Measurements from ENCODE around the gene EPHA8.

EPHA8 gene

DNA sequence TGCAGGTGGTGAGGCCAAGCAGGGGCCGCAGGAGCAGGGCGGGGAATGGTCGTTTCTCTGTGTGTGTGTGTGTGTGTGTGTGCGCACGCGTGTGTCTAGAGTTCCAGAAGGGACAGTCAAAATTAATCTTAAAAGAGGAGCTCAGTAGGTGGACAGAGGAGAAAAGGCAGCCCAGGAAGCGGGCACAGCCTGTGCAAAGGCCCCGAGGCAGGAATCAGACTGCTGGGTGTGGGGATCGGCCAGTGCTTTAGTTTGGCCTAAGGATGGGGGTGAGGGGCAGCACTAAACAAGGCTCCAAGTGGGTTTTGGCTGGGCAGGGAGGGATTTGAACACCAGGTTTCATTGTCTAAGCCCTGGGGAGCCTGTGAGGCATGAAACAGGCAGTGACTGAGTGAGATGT, 21.7 kb downstream of the EPHA8 start:
- no peak for TF ChIP-seq ZNF274 (IDR thresholded peaks at IDR 0.05; ENCODE audit: low read depth, low read length)
- no peak overlapping the region for H3K4me3 ChIP-seq (ENCODE audit: low read length)

DNA sequence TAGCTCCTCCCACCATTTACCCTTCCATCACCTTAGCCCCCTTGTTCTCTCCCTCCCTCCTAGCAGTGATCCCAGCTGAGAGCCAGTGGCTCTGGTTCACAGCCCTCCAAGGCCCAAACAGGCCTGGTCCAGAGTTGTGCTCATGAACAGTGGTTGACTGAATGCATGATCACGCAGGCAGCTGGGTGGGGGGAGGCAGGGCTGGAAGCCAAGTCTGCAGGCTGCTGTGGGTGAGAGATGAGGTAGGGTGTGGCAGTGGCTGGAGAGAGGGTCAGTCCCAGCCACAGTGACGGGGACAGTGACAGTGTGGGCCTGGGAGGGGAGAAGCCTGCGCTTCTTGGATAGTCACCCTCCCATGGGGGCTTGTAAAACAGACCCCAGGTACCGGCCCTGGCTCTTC, 22.2 kb downstream of the EPHA8 start:
- no peak for TF ChIP-seq ZNF274 (IDR thresholded peaks at IDR 0.05; ENCODE audit: low read depth, low read length)
- H3K4me3 ChIP-seq (ENCODE audit: low read length), result no peak overlapping the region

DNA sequence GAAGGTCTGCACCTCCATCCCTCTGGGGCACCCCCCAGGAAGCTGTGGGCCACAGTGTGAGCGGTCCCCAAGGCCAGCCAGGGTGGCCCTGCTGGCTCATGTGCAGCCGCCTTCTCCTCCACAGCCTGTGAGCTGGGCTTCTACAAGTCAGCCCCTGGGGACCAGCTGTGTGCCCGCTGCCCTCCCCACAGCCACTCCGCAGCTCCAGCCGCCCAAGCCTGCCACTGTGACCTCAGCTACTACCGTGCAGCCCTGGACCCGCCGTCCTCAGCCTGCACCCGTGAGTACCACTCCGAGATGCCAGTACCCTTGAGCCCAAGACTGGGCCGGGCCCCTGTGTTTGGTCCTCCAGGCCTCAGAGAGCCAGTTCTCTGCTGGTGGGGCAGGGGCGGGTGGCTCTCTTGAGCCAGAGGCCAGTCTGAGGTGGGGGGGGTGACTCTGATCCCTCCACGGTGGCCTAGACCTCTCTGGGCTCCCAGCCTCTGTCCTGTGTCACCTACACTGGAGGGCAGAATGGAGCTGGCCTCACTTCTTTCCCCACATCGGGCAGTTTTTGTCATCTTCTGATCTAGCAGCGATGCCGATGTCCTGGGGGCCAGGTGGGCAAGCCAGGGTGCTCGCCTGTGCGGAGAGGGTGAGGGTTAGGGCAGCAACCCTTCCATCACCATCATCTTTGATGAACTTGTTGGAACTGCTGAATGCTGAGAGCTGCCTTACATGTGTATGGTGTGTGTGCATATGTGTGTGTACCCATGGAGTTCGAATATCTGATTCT, 23.3 kb downstream of the EPHA8 start:
- no peak overlapping the region for H3K4me3 ChIP-seq (ENCODE audit: low read length)
- TF ChIP-seq ZNF274 (IDR thresholded peaks at IDR 0.05; ENCODE audit: low read depth, low read length), result no peak

DNA sequence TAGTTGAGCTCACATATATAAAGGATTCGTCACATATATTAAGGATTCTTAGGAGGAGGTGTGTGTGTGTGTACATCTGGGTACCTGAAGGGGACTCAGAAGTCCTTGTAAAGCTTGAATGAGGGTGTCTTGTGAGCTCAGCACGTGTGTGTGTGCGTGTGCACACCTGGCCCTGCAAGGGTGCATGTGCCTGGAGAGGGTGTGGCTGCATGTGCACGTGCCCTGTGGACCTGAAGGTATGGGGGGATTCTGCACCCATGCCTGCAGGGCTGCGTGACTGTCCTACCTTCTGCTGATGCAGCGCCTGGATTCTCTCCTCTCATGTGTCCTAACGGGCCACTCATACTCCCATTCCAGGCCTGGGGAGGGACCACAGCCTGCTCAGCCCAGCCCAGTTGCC, 24.0 kb downstream of the EPHA8 start:
- no peak overlapping the region for H3K4me3 ChIP-seq (ENCODE audit: low read length)
- no peak for TF ChIP-seq ZNF274 (IDR thresholded peaks at IDR 0.05; ENCODE audit: low read depth, low read length)

DNA sequence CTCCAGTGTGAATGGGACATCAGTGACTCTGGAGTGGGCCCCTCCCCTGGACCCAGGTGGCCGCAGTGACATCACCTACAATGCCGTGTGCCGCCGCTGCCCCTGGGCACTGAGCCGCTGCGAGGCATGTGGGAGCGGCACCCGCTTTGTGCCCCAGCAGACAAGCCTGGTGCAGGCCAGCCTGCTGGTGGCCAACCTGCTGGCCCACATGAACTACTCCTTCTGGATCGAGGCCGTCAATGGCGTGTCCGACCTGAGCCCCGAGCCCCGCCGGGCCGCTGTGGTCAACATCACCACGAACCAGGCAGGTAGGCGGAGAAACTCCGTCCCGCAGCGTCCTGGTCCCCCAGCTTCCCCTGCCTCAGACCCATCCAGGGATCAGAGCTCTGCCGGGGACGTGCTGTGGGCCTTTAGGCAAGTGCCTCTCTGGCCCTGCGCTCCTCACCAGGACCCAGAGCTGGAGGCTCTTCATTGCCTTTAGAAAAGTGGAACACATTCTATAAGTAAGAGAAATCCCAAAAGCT, 25.7 kb downstream of the EPHA8 start:
- no peak for TF ChIP-seq ZNF274 (IDR thresholded peaks at IDR 0.05; ENCODE audit: low read depth, low read length)
- H3K4me3 ChIP-seq (ENCODE audit: low read length), result no peak overlapping the region

DNA sequence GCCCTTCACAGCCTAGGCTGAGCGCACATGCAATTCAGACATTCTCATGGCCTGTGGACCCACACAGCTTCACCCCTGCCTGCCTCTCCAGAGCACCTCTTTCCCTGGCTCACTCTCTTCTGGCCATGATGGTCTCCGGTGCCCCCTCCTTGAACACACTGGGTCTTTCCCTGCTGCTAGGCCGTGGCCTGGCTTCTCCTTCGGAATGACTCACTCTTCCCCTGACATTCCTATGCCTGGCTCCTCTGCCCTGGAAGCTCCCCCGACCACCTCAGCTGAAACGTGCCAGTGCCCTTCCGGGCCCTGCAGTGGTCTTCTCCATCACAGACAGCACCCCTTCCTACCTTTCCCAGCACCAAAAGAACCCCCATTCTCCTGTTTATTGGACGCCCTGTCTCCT, 28.3 kb downstream of the EPHA8 start:
- TF ChIP-seq ZNF274 (IDR thresholded peaks at IDR 0.05; ENCODE audit: low read depth, low read length), result no peak
- no peak overlapping the region for H3K4me3 ChIP-seq (ENCODE audit: low read length)

DNA sequence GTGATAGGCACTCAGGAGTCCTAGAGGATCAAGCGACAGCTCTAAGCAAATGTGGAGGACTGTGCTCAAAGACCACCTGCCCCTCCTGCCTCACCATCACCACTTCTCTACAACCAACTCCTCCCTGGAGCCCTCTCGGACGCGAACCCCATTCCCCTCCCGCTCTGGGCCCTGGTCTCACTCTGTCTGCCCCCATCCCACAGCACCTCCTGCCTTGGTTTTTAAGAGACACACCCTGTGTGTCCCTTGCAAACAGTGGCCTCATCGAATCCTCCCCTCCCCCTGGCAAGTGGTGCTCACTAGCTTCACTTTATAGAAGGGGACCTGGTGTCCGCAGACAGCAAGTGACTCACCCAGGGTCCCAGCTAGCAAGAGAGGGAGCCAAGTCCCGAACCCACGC, 28.8 kb downstream of the EPHA8 start:
- TF ChIP-seq ZNF274 (IDR thresholded peaks at IDR 0.05; ENCODE audit: low read depth, low read length), result no peak
- H3K4me3 ChIP-seq (ENCODE audit: low read length), result no peak overlapping the region

DNA sequence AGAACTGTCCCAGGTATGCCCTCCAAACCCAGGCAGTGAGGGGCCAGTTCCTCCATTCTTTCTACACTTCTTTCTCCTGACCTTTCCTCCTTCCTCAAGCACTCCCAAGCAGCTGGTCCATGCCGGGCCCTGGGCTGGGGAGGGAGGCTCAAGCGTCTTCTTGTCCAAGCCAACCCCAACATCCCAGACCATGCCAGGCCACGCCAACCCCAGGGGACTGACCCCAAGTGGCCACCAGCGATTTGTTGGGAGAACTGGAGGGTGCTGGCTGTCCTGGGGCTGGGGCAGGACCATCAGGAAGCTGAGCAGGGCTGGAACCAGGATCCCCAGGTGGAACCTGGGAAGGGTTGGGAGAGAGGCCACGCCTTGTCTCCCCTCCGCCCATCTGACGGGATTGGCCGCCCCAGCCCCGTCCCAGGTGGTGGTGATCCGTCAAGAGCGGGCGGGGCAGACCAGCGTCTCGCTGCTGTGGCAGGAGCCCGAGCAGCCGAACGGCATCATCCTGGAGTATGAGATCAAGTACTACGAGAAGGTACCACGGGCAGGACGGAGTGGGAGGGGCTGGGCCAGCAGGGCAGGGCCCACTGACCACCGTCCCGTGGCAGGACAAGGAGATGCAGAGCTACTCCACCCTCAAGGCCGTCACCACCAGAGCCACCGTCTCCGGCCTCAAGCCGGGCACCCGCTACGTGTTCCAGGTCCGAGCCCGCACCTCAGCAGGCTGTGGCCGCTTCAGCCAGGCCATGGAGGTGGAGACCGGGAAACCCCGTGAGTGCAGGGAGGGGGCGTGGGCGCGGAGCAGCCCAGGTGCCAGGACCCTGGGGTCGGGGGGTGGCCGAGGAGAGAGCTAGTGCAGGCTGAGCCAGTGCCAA, 29.9 kb downstream of the EPHA8 start:
- no peak for TF ChIP-seq ZNF274 (IDR thresholded peaks at IDR 0.05; ENCODE audit: low read depth, low read length)
- H3K4me3 ChIP-seq (ENCODE audit: low read length), result no peak overlapping the region

DNA sequence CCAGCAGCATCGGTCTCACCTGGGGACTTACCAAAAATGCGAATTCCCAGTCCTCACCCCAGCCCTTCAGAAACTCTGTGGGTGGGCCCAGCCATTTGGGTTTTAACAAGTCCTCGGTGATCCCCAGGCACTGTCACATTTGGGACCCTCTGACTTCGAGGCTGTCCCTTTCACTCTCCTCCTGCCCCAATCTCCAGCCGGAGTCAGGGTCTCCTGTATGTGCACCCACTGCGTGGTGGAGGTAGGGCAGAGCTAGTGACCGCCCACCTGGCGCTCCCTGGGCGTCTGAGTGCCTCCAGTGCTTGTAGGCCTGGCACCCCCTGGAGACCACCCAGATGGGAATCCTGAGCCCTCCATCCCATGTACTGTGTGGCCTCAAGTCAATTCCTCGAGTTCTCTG, 31.1 kb downstream of the EPHA8 start:
- no peak for TF ChIP-seq ZNF274 (IDR thresholded peaks at IDR 0.05; ENCODE audit: low read depth, low read length)
- H3K4me3 ChIP-seq (ENCODE audit: low read length), result no peak overlapping the region

DNA sequence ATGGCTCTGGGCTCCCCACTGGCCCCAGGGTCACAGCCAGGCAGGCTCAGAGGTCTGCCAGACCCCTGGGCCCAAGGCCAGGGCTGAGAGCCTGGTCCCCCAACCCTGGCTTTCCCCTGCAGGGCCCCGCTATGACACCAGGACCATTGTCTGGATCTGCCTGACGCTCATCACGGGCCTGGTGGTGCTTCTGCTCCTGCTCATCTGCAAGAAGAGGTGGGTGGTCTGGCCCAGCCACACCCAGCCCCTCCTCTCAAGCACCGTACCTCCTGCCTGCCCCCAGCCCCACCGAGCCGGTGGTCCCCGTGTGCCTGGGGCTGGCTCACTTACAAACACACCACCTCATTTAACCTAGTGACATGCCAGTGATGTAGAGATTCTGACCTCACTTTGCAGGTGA, 31.8 kb downstream of the EPHA8 start:
- no peak overlapping the region for H3K4me3 ChIP-seq (ENCODE audit: low read length)
- TF ChIP-seq ZNF274 (IDR thresholded peaks at IDR 0.05; ENCODE audit: low read depth, low read length), result no peak

DNA sequence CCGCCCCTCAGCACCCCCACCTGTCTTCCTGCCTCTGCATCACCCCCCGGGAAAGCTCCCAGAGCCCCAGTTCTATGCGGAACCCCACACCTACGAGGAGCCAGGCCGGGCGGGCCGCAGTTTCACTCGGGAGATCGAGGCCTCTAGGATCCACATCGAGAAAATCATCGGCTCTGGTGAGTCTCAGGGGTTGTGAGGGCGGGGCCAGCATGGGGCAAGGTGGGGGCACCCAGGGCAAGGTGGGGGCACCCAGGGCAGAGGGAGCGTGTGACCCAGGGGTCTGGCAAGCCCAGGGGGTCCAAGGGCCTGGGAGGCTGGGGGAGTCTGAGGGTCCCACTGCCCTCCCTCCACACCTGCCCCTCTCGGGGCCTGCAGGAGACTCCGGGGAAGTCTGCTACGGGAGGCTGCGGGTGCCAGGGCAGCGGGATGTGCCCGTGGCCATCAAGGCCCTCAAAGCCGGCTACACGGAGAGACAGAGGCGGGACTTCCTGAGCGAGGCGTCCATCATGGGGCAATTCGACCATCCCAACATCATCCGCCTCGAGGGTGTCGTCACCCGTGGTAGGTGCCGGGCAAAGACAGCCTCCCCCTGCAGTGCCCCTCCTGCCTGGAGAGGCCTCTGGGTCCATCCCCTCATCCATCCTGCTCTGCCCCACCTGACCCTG, 34.1 kb downstream of the EPHA8 start:
- no peak for TF ChIP-seq ZNF274 (IDR thresholded peaks at IDR 0.05; ENCODE audit: low read depth, low read length)
- no peak overlapping the region for H3K4me3 ChIP-seq (ENCODE audit: low read length)

DNA sequence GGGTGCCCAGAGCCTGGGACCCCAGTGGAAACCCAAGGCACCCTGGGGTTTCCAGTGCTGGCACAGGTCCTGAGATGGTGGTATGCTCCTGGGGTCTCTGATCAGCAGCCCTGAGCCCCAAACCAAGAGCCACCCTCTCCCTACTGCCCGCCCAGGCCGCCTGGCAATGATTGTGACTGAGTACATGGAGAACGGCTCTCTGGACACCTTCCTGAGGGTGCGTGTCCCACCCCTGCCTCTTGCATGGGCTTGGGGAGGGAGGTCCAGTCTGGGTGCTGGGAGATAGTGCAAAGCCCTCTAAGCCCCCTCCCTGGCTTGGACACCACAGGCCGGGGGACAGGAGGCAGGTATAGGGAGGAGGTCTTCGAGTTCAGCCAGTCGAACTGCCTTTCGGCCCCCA, 34.7 kb downstream of the EPHA8 start:
- H3K4me3 ChIP-seq (ENCODE audit: low read length), result no peak overlapping the region
- TF ChIP-seq ZNF274 (IDR thresholded peaks at IDR 0.05; ENCODE audit: low read depth, low read length), result no peak

DNA sequence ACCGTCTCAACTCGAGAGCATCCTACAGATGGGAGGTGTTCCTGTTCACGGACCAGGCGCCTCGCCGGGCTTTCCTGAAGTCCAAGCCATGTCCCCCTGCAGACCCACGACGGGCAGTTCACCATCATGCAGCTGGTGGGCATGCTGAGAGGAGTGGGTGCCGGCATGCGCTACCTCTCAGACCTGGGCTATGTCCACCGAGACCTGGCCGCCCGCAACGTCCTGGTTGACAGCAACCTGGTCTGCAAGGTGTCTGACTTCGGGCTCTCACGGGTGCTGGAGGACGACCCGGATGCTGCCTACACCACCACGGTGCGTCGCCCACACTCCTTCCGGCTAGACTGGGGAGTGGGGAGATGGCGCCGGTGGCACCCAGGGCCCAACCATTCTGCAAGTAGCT, 35.4 kb downstream of the EPHA8 start:
- no peak overlapping the region for H3K4me3 ChIP-seq (ENCODE audit: low read length)
- no peak for TF ChIP-seq ZNF274 (IDR thresholded peaks at IDR 0.05; ENCODE audit: low read depth, low read length)

DNA sequence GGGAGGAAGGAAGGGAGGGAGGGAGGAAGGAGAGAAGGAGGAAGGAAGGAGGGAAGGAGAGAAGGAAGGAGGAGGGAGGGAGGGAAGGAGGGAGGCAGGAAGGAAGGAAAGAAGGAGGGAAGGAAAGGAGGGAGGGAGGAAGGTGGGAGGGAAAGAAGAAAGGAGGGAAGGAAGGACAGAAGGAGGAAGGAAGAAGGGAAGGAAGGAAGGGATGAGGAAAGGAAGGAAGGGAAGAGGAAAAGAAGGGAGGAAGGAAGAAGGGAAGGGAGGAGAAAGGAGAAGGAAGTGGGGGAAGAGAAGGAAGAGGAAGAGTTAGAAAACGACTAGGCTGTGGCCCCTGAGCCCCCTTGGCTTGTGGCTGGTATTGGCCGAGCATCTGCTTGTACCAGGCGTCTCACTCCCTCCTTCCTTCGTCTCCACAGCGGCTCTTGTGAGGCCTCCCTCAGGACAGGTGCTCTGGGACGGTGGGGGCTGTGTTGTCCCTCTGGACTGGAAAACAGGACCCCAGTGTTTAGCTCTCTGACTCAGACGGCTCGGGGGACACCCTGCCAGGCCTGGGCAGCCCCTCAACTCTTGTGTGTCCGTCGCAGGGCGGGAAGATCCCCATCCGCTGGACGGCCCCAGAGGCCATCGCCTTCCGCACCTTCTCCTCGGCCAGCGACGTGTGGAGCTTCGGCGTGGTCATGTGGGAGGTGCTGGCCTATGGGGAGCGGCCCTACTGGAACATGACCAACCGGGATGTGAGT, 37.0 kb downstream of the EPHA8 start:
- TF ChIP-seq ZNF274 (IDR thresholded peaks at IDR 0.05; ENCODE audit: low read depth, low read length), result no peak
- no peak overlapping the region for H3K4me3 ChIP-seq (ENCODE audit: low read length)

Data from GM08714 (cell line).